H1 (cell line): ENCODE results near the gene EIF4E1B. TPM values are rescaled to one million over a fixed set of nuclear protein-coding genes. Genes with fewer than 3 reads are reported as not detected.
A peak's percentile ranks its signal among the peaks of the same experiment; 100 is the strongest.

Experiments
- BACH1 ChIP-seq: IDR thresholded peaks from 2 replicates; pipeline ENCODE4 v1.6.1; 2012; ENCODE audit warnings: low read length, improper control_type of control experiment
- POLR2A ChIP-seq, 2 experiments: IDR thresholded peaks; 1 replicate in 1 of 2; 2 replicates in 1 of 2; pipeline ENCODE4 v1.6.1; 2011; ENCODE audit warnings: low read depth in 2 of 2, low read length in 2 of 2, mild to moderate bottlenecking in 2 of 2; ENCODE audit errors: control extremely low read depth in 1 of 2
- RNF2 ChIP-seq: fragments of 200-900, 300-1000 bp; sonication (generic); IDR thresholded peaks from 2 replicates; pipeline ENCODE4 v1.7.1; 2016; ENCODE audit warnings: borderline replicate concordance, low read depth, mild to moderate bottlenecking, antibody characterized with exemption, low read length; ENCODE audit not compliant: poor library complexity, severe bottlenecking; ENCODE audit errors: missing control alignments
- SUZ12 ChIP-seq: fragments of 200-600 bp; sonication (generic); IDR thresholded peaks from 2 replicates; pipeline ENCODE4 v1.6.1; 2012; ENCODE audit warnings: mild to moderate bottlenecking, inconsistent platforms, low read length, moderate library complexity, mixed read lengths
- TAF1 ChIP-seq: IDR thresholded peaks from 2 replicates; pipeline ENCODE4 v1.6.1; 2011; ENCODE audit warnings: mild to moderate bottlenecking, low read depth, low read length
- polyA plus RNA-seq, 7 experiments: library from polyadenylated mRNA; depleted of rRNA in 3 of 7; stranded (reverse) in 5 of 7; unstranded in 2 of 7; fragments of >200 nt in 5 of 7; fragments of 200-250 nt in 2 of 7; gene quantifications; 1 replicate in 5 of 7; 2 replicates in 1 of 7; 4 replicates in 1 of 7; pipeline versions ENCODE4 v1.2.1 to v1.2.3, GENCODE V29; 2011 to 2013; ENCODE audit warnings: missing spikeins in 2 of 7, mixed read lengths in 2 of 7
- total RNA-seq: library from RNA; stranded (reverse); fragmentation: NEBNext Ultra II Directional; extraction: Animal tissue kit (Norgen Biotek cat#: 25700); gene quantifications from 2 replicates; pipeline ENCODE4 v1.2.1, GENCODE V29; 2021
- TF ChIP-seq, protein P1 (sequence below), 3 experiments: IDR thresholded peaks; 1 replicate in 2 of 3; 2 replicates in 1 of 3; pipeline versions ENCODE4 v1.5.1 to v1.6.1; 2011; ENCODE audit warnings: low read length in 3 of 3, mild to moderate bottlenecking in 3 of 3, inconsistent platforms in 2 of 3, low read depth in 1 of 3, moderate library complexity in 1 of 3; ENCODE audit not compliant: insufficient read depth in 1 of 3; ENCODE audit errors: control extremely low read depth in 1 of 3
- TF ChIP-seq, protein P2 (sequence below): IDR thresholded peaks from 2 replicates; pipeline ENCODE4 v1.6.1; 2011; ENCODE audit warnings: low read depth, mild to moderate bottlenecking, low read length; ENCODE audit not compliant: insufficient read depth

Gene EIF4E1B
- total and polyA plus RNA-seq, 2 of the 8 experiments (the other 6 are each of a cell fraction or from before 2014, with no cell fraction given) = 0.97 to 1.3 TPM

DNA sequence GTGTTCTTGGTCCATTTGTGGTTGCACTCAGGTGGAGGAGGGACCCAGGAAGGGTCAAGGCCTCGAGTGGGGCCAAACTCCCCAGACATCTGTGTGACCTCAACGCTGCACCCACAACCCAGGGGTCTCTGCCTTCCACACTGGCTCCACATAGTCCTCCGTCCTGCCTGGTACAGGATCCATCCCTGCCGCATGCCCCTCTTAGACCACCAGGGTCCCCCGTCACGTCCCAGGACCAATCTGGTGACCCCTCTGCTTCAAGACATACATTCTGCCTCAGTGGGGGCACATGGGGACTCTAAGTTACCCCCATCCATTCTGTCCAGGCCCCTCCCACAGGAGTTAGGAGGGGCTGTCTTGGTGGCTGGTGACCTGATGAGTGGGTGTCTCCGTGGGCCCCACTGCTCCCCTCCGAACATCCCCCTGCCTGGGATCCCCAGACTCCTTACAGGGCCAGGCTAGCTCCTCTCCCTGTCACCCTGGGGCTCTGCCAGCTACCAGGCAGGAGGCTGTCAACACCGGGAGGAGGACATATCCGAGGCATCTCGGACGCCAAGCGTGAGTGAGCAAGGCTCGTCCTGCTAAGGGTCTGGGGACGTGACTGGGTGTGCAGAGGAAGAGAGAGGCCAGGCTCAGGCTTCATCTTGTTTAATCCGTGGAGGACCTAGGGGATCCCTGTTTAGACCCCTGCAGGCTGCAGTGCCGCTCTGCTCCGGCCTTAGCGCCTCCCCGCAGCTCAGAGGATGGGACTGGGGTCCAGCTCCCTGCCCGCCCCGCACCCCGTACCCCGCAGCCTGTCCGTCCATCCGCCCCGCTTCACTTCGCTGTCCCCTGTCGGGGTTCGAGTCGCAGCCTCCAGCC is 49.1 kb downstream of the EIF4E1B start (continued):
- TF ChIP-seq, protein P1, sequence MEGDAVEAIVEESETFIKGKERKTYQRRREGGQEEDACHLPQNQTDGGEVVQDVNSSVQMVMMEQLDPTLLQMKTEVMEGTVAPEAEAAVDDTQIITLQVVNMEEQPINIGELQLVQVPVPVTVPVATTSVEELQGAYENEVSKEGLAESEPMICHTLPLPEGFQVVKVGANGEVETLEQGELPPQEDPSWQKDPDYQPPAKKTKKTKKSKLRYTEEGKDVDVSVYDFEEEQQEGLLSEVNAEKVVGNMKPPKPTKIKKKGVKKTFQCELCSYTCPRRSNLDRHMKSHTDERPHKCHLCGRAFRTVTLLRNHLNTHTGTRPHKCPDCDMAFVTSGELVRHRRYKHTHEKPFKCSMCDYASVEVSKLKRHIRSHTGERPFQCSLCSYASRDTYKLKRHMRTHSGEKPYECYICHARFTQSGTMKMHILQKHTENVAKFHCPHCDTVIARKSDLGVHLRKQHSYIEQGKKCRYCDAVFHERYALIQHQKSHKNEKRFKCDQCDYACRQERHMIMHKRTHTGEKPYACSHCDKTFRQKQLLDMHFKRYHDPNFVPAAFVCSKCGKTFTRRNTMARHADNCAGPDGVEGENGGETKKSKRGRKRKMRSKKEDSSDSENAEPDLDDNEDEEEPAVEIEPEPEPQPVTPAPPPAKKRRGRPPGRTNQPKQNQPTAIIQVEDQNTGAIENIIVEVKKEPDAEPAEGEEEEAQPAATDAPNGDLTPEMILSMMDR (IDR thresholded peaks at IDR 0.05; ENCODE audit: control extremely low read depth in 1 of 3, insufficient read depth in 1 of 3, low read depth in 1 of 3, low read length in 3 of 3) = peak in 1 of 3 experiments; percentile 22; a peak in 1 of 4 replicates
- TF ChIP-seq RNF2 (no peak), TAF1 (no peak), POLR2A (IDR thresholded peaks at IDR 0.05; ENCODE audit: control extremely low read depth in 1 of 2, low read depth in 2 of 2, low read length in 2 of 2) (no peak), BACH1 (no peak), SUZ12 (peak; percentile 30; the same call in 1 of the 2 replicates)
- TF ChIP-seq, protein P2, sequence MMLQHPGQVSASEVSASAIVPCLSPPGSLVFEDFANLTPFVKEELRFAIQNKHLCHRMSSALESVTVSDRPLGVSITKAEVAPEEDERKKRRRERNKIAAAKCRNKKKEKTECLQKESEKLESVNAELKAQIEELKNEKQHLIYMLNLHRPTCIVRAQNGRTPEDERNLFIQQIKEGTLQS = no peak
